Upper lobe of right lung (tissue), 1 donor: ENCODE measurements around the gene SLC25A18. TPM values are rescaled to one million over a fixed set of nuclear protein-coding genes. Genes with fewer than 3 reads are reported as not detected.

ENCODE experiments used
- ATAC-seq: fragments of 200-7000 bp; cut with Tn5 transposase; one replicate; pipeline ENCODE4 v1.9.1; 2020; ENCODE audit warnings: mild to moderate bottlenecking, moderate library complexity
- DNase-seq: peaks from one replicate; pipeline ENCODE4 v3.0.0-alpha.2; 2020
- H3K27ac ChIP-seq: fragments of 200-600 bp; one replicate; pipeline ENCODE4 v1.8.0; 2022
- H3K27me3 ChIP-seq: fragments of 200-600 bp; one replicate; pipeline ENCODE4 v1.8.0; 2022; ENCODE audit warnings: mild to moderate bottlenecking
- H3K36me3 ChIP-seq: fragments of 200-600 bp; one replicate; pipeline ENCODE4 v1.8.0; 2022
- H3K4me1 ChIP-seq: fragments of 200-600 bp; one replicate; pipeline ENCODE4 v1.8.0; 2022
- H3K4me3 ChIP-seq: fragments of 200-600 bp; one replicate; pipeline ENCODE4 v1.8.0; 2022; ENCODE audit warnings: mild to moderate bottlenecking
- H3K9me3 ChIP-seq: fragments of 200-600 bp; one replicate; pipeline ENCODE4 v1.8.0; 2022
- intact Hi-C: fragments of 100-400 bp; cut with DNase I; formaldehyde crosslinking; loops from one replicate; pipeline ENCODE4 v1.11.0; 2022
- total RNA-seq: library from RNA; stranded (reverse); fragmentation: NEBNext Ultra II Directional; extraction: Animal tissue kit (Norgen Biotek cat#: 25700); gene quantifications from one replicate; pipeline ENCODE4 v1.2.1, GENCODE V29; 2021
- TF ChIP-seq, protein P1 (sequence below): fragments of 200-600 bp; IDR thresholded peaks from one replicate; pipeline ENCODE4 v1.8.0; 2022; ENCODE audit warnings: antibody characterized with exemption
- donor health status: DM: no; HTN: yes; CAD: no; lungs with severe emphysema.

The SLC25A18 gene
- total RNA-seq, 1 donor from 2014 or later, result 1.2 TPM

GRCh38 chr22:17548010-17548755 is 15.1 kb upstream of the SLC25A18 start:
- no peaks in the 10 kb centered on the region for H3K4me1 ChIP-seq
- DNase-seq (no peak), ATAC-seq (no peak)
- intact Hi-C loops, result no loop called here
- TF ChIP-seq, protein P1, sequence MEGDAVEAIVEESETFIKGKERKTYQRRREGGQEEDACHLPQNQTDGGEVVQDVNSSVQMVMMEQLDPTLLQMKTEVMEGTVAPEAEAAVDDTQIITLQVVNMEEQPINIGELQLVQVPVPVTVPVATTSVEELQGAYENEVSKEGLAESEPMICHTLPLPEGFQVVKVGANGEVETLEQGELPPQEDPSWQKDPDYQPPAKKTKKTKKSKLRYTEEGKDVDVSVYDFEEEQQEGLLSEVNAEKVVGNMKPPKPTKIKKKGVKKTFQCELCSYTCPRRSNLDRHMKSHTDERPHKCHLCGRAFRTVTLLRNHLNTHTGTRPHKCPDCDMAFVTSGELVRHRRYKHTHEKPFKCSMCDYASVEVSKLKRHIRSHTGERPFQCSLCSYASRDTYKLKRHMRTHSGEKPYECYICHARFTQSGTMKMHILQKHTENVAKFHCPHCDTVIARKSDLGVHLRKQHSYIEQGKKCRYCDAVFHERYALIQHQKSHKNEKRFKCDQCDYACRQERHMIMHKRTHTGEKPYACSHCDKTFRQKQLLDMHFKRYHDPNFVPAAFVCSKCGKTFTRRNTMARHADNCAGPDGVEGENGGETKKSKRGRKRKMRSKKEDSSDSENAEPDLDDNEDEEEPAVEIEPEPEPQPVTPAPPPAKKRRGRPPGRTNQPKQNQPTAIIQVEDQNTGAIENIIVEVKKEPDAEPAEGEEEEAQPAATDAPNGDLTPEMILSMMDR, result no peak
- H3K27ac ChIP-seq, result no peak overlapping the region
- no peaks in the 10 kb centered on the region for H3K27me3 ChIP-seq
- no peaks in the 10 kb centered on the region for H3K9me3 ChIP-seq
- peaks cover 13% of the 10 kb centered on the region for H3K36me3 ChIP-seq
- H3K4me3 ChIP-seq, result no peak overlapping the region

DNA sequence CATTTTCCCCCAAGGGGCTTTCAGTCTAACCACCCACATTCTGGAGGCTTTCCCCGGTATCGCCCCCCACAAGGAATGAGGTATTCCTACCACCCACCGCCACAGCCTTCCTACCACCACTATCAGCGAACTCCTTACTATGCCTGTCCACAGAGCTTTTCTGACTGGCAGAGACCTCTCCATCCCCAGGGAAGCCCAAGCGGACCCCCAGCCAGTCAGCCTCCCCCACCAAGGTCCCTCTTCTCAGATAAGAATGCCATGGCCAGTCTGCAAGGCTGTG is 14.6 kb upstream of the SLC25A18 start:
- DNase-seq (no peak), ATAC-seq (no peak)
- Histone ChIP-seq H3K4me1 (no peaks in the 10 kb centered on the region), H3K9me3 (no peaks in the 10 kb centered on the region), H3K36me3 (peaks cover 13% of the 10 kb centered on the region), H3K4me3 (no peak overlapping the region), H3K27ac (no peak overlapping the region), H3K27me3 (no peaks in the 10 kb centered on the region)
- intact Hi-C loops, result no loop called here
- TF ChIP-seq, protein P1, result no peak

- ATAC-seq, result no peak
- intact Hi-C loops, result no loop called here
- TF ChIP-seq, protein P1, result no peak
These were observed 14.1 kb upstream of the SLC25A18 start for GRCh38 chr22:17549183-17549582.

GRCh38 chr22:17549655-17550054 is 13.6 kb upstream of the SLC25A18 start:
- intact Hi-C loops, result no loop called here
- no peak overlapping the region for H3K4me3 ChIP-seq
- peaks cover 12% of the 10 kb centered on the region for H3K36me3 ChIP-seq
- no peak overlapping the region for H3K27ac ChIP-seq
- no peaks in the 10 kb centered on the region for H3K9me3 ChIP-seq
- ATAC-seq (no peak), DNase-seq (no peak)
- no peaks in the 10 kb centered on the region for H3K27me3 ChIP-seq
- no peaks in the 10 kb centered on the region for H3K4me1 ChIP-seq
- TF ChIP-seq, protein P1, result no peak

More at GRCh38 chr22:17549183-17549582, 14.1 kb upstream of the SLC25A18 start:
- no peaks in the 10 kb centered on the region for H3K27me3 ChIP-seq
- H3K4me3 ChIP-seq, result no peak overlapping the region
- no peaks in the 10 kb centered on the region for H3K9me3 ChIP-seq
- H3K4me1 ChIP-seq, result no peaks in the 10 kb centered on the region
- peaks cover 12% of the 10 kb centered on the region for H3K36me3 ChIP-seq
- no peak overlapping the region for H3K27ac ChIP-seq
- DNase-seq, result no peak

DNA sequence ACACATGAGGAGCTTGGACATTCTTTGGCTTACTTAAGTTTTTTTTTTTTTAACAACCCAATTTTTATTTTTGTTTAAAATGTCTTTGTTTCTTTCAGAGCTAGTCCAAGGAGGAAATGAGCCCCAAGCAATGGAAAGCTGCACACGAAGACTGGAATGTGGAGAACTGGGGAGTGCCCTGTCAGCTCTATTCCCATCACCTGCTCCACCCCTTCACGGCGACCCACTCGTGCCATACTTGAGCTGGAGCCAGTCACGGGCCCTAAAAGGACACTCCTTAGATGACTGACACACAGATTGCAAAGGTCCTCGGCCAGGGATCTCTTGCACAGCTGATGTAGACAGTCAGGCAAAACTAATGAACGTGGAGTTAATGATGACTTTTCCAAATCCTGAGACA is 10.6 kb upstream of the SLC25A18 start:
- intact Hi-C loops, result no loop called here
- TF ChIP-seq, protein P1, result no peak
- DNase-seq, result no peak

DNA sequence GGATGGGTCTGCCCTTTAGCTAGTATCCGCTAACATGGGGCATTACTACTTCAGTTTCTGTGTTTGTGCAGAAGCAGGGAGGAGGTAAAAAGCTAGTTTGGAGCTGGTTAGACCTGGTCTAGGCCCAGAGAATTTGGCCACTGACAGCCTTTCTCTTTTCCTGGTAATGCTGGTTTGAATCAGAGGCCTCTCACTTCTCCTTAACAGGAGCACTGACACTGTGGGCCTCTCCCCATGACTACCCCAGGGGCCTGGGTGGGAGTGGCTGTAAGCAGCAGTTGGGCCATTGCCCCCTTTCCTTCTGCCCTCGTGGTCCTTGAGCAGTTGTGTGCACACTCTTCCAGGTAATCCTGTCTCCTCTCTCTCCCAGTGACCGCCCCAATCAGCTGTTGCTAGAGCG is 8.5 kb upstream of the SLC25A18 start:
- TF ChIP-seq, protein P1, result no peak
- no peak overlapping the region for H3K4me3 ChIP-seq
- H3K4me1 ChIP-seq, result no peaks in the 10 kb centered on the region
- ATAC-seq, result no peak
- no peak overlapping the region for H3K27ac ChIP-seq
- DNase-seq, result no peak
- peaks cover 8% of the 10 kb centered on the region for H3K36me3 ChIP-seq
- no peaks in the 10 kb centered on the region for H3K27me3 ChIP-seq
- no peaks in the 10 kb centered on the region for H3K9me3 ChIP-seq
- intact Hi-C loops, result no loop called here

More for the DNA sequence above, 10.6 kb upstream of the SLC25A18 start:
- no peaks in the 10 kb centered on the region for H3K9me3 ChIP-seq
- H3K36me3 ChIP-seq, result peaks cover 12% of the 10 kb centered on the region
- peak; percentile 80 for ATAC-seq
- H3K27me3 ChIP-seq, result no peaks in the 10 kb centered on the region
- H3K27ac ChIP-seq, result no peak overlapping the region
- no peak overlapping the region for H3K4me3 ChIP-seq
- no peaks in the 10 kb centered on the region for H3K4me1 ChIP-seq
